T-helper 2 cell treated with Interferon-gamma antibody and Interleukin-4, amounts not matched to agents 5 μg/mL and 100 μg/mL, for 36 hours (primary cell): ENCODE data around the gene NFKBIE.

Experiments used
- DNase-seq: peaks from one replicate; pipeline ENCODE4 v3.0.0; 2021; ENCODE audit warnings: low spot score
- H3K27ac Mint-ChIP-seq: one replicate; pipeline ENCODE4 v1.8.0; 2021; ENCODE audit warnings: mild to moderate bottlenecking, mixed read lengths
- H3K27me3 Mint-ChIP-seq: one replicate; pipeline ENCODE4 v1.8.0; 2021; ENCODE audit warnings: low read depth, mixed read lengths
- H3K36me3 Mint-ChIP-seq: one replicate; pipeline ENCODE4 v1.8.0; 2021; ENCODE audit warnings: low read depth, mixed read lengths
- H3K4me1 Mint-ChIP-seq: one replicate; pipeline ENCODE4 v1.8.0; 2021; ENCODE audit warnings: low read depth, mixed read lengths
- H3K4me3 Mint-ChIP-seq: one replicate; pipeline ENCODE4 v1.8.0; 2022; ENCODE audit warnings: mild to moderate bottlenecking, moderate library complexity, mixed read lengths
- H3K9me3 Mint-ChIP-seq: one replicate; pipeline ENCODE4 v1.8.0; 2021; ENCODE audit warnings: mixed read lengths

The NFKBIE gene

GRCh38 chr6:44271914-44272313 lies 6.6 kb upstream of the NFKBIE start:
- H3K4me1 Mint-ChIP-seq = peaks cover 6% of the 10 kb centered on the region
- no peak overlapping the region for H3K4me3 Mint-ChIP-seq
- no peak for DNase-seq
- H3K9me3 Mint-ChIP-seq = no peaks in the 10 kb centered on the region
- no peak overlapping the region for H3K27ac Mint-ChIP-seq
- H3K36me3 Mint-ChIP-seq = no peaks in the 10 kb centered on the region
- H3K27me3 Mint-ChIP-seq = peaks cover 61% of the 10 kb centered on the region

DNA sequence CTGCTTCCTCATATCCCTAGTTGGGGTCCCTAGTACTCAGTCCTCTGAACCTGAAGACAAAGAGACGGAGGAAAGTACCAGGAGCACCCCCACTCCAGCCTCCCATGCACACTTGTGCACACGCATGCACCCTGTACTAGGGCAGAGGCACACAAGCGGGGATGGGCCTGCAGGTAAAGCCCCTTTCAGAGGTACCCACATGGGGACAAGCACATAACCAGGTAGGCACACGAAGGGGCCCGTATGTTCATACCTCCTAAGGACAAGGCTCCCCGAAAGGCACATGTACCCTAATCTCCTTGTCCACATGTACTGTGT lies 6.0 kb upstream of the NFKBIE start:
- peaks cover 57% of the 10 kb centered on the region for H3K27me3 Mint-ChIP-seq
- no peak overlapping the region for H3K27ac Mint-ChIP-seq

GRCh38 chr6:44270526-44271405 lies 5.4 kb upstream of the NFKBIE start:
- Mint-ChIP-seq H3K27ac (no peak overlapping the region), H3K9me3 (no peaks in the 10 kb centered on the region), H3K27me3 (peaks cover 57% of the 10 kb centered on the region), H3K4me1 (peaks cover 15% of the 10 kb centered on the region), H3K36me3 (no peaks in the 10 kb centered on the region), H3K4me3 (peak overlapping the region; percentile 49)
- DNase-seq = no peak

More for the DNA sequence above, 6.0 kb upstream of the NFKBIE start:
- Mint-ChIP-seq H3K4me3 (peak overlapping the region; percentile 49), H3K36me3 (no peaks in the 10 kb centered on the region), H3K9me3 (no peaks in the 10 kb centered on the region), H3K4me1 (peaks cover 11% of the 10 kb centered on the region)
- DNase-seq = no peak

DNA sequence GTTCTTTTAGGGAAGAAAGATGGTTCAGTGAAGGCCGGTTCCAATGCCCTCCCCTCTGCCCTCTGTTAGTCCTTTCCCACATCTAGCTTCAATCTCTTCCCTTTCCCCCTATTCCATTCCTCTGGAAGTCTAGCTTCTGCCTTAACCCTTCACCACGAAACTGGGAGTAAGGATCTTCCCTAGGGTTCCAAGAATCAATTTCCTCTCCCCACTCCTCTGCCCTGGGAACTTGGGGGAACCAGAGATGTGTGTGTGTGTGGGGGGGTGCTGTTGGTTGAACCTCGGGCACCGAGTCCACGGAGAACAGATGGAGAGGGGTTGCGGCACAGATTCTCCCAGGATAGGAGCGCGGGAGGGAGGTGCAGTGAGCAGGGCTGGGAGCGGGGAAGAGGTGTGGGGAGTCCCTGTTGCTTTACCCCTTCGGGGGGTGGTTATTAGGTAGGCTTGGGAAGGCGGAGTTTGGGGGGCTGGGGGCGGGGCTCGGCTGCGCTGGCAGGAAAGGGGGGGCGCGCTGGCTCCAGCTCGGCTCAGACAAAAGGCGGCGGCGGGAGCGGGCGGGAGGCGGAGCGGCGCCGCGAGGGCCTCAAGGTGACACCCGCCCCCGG lies 4.7 kb upstream of the NFKBIE start, which contains the start of gene TMEM151B:
TSS of gene TMEM151B (plus strand) at position 530 of the 605 bp plus-strand sequence. CDS start 293 bp downstream, outside the sequence.
- Mint-ChIP-seq H3K27ac (no peak within 1 kb of the TSS), H3K4me1 (peaks cover 17% of the 10 kb centered on the region), H3K9me3 (no peaks in the 10 kb centered on the region), H3K4me3 (peak within 1 kb of the TSS; percentile 49), H3K36me3 (no peaks in the 10 kb centered on the region), H3K27me3 (peaks cover 56% of the 10 kb centered on the region)
- DNase-seq = no peak

GRCh38 chr6:44269178-44269920 lies 4.0 kb upstream of the NFKBIE start:
- H3K36me3 Mint-ChIP-seq = no peaks in the 10 kb centered on the region
- H3K4me1 Mint-ChIP-seq = peaks cover 15% of the 10 kb centered on the region
- H3K4me3 Mint-ChIP-seq = peak overlapping the region; percentile 44
- DNase-seq = no peak
- H3K27me3 Mint-ChIP-seq = peaks cover 49% of the 10 kb centered on the region
- no peak overlapping the region for H3K27ac Mint-ChIP-seq
- H3K9me3 Mint-ChIP-seq = no peaks in the 10 kb centered on the region

DNA sequence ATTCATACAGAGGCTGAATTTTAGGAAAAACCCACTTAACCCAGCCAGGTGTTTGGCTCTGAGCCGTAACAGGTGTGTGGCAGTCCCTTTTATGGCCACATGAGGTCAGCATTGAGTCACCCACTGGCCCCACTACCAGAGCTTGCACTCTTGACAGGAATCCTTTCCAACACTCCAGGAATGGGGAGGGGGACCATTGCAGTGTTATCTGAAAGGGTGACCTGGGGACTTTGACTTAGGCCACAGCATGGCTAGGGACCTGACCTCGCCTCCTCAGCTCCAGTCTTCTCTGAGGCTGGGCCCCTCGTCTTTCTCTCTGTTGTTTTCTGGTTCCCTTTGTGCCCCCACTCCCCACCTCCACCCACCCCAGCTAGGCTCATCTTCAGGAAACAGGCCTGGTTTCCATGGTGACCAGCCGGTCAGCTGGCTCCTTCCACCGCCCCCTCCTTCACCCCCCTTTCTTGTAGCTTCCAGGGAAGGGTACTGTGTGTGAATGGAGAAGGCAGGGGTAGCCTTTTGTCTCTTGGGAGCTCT lies 2.8 kb upstream of the NFKBIE start:
- Mint-ChIP-seq H3K27me3 (peaks cover 41% of the 10 kb centered on the region), H3K4me3 (no peak overlapping the region), H3K27ac (no peak overlapping the region)

DNA sequence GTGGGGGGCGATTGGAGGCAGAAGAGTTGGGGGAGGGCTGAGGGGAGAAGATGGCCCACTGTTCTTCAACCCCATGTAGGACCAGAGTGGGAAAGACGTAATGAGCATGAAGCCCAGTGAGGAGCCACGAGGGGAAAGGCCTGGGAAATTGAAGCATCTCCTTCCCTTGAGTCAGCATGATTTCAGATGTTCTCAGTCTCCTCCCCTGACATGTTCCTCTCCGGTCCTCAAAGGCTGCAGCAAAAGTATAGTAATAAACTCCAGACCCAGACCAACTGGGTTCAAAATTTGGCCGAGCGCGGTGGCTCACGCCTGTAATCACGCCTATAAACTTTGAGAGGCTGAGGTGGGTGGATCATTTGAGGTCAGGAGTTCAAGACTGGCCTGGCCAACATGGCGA lies 1.9 kb upstream of the NFKBIE start:
- H3K4me3 Mint-ChIP-seq = no peak overlapping the region

More for the DNA sequence above, 2.8 kb upstream of the NFKBIE start:
- DNase-seq = peak; percentile 46
- peaks cover 27% of the 10 kb centered on the region for H3K4me1 Mint-ChIP-seq
- H3K36me3 Mint-ChIP-seq = peaks cover 7% of the 10 kb centered on the region
- no peaks in the 10 kb centered on the region for H3K9me3 Mint-ChIP-seq

GRCh38 chr6:44266347-44266746 lies 996 bp upstream of the NFKBIE start:
- no peaks in the 10 kb centered on the region for H3K9me3 Mint-ChIP-seq
- H3K4me1 Mint-ChIP-seq = peaks cover 39% of the 10 kb centered on the region
- H3K4me3 Mint-ChIP-seq = peak overlapping the region; percentile 87
- no peak for DNase-seq
- H3K27ac Mint-ChIP-seq = peak overlapping the region; percentile 68
- peaks cover 23% of the 10 kb centered on the region for H3K27me3 Mint-ChIP-seq
- peaks cover 16% of the 10 kb centered on the region for H3K36me3 Mint-ChIP-seq

More for the DNA sequence above, 1.9 kb upstream of the NFKBIE start:
- peaks cover 32% of the 10 kb centered on the region for H3K27me3 Mint-ChIP-seq
- peaks cover 16% of the 10 kb centered on the region for H3K36me3 Mint-ChIP-seq
- H3K4me1 Mint-ChIP-seq = peaks cover 35% of the 10 kb centered on the region
- DNase-seq = no peak
- H3K9me3 Mint-ChIP-seq = no peaks in the 10 kb centered on the region
- H3K27ac Mint-ChIP-seq = no peak overlapping the region

GRCh38 chr6:44265722-44266233 lies 427 bp upstream of the NFKBIE start:
- Mint-ChIP-seq H3K4me3 (peak overlapping the region; percentile 87), H3K36me3 (peaks cover 21% of the 10 kb centered on the region), H3K27ac (peak overlapping the region; percentile 93), H3K4me1 (peaks cover 42% of the 10 kb centered on the region), H3K27me3 (peaks cover 18% of the 10 kb centered on the region), H3K9me3 (no peaks in the 10 kb centered on the region)
- no peak for DNase-seq

GRCh38 chr6:44264154-44265006 lies 971 bp downstream of the NFKBIE start:
- Mint-ChIP-seq H3K4me1 (peaks cover 40% of the 10 kb centered on the region), H3K36me3 (peaks cover 27% of the 10 kb centered on the region), H3K27me3 (peaks cover 10% of the 10 kb centered on the region), H3K4me3 (peak overlapping the region; percentile 97), H3K9me3 (no peaks in the 10 kb centered on the region), H3K27ac (peak overlapping the region; percentile 93)
- DNase-seq = no peak

DNA sequence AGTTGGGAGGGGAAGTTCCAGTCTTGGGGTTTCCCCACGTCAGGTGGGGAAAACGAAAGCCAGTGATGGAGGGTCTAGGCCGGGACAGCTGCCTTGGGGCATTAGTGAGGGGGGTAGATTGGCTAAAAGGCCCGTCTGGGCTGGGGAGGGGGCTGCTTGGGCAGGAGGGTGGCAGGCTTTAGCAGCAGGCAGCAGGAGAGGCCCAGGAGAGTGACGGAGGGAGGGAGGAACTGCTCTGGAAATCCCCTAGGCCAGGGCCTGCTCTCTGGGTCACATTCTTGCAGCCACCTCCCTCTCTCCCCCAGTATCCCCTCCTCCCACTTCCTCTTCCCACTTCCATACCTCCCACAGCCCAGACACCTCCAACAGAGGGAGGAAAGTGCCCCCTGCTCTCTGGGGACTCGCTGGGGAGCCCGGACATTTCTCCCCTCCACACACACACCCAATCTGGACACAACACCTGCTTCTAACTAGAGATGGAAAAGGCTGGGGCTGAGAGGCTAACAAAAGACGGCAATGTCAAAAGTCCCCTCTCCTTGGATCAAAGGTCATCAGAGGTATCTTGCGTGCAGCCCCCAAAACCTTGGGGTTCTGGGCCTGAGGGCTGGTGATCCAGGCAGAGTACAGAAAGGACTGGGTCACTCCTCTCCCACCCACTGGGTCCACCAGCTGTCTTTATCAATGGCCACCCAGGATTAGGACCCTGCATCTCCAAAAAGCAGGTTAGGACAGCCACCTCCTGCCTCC lies 1.8 kb downstream of the NFKBIE start:
- Mint-ChIP-seq H3K4me3 (peak overlapping the region; percentile 97), H3K4me1 (peaks cover 40% of the 10 kb centered on the region), H3K36me3 (peaks cover 33% of the 10 kb centered on the region), H3K27me3 (peaks cover 2% of the 10 kb centered on the region), H3K27ac (peak overlapping the region; percentile 93), H3K9me3 (no peaks in the 10 kb centered on the region)
- DNase-seq = peak; percentile 49

DNA sequence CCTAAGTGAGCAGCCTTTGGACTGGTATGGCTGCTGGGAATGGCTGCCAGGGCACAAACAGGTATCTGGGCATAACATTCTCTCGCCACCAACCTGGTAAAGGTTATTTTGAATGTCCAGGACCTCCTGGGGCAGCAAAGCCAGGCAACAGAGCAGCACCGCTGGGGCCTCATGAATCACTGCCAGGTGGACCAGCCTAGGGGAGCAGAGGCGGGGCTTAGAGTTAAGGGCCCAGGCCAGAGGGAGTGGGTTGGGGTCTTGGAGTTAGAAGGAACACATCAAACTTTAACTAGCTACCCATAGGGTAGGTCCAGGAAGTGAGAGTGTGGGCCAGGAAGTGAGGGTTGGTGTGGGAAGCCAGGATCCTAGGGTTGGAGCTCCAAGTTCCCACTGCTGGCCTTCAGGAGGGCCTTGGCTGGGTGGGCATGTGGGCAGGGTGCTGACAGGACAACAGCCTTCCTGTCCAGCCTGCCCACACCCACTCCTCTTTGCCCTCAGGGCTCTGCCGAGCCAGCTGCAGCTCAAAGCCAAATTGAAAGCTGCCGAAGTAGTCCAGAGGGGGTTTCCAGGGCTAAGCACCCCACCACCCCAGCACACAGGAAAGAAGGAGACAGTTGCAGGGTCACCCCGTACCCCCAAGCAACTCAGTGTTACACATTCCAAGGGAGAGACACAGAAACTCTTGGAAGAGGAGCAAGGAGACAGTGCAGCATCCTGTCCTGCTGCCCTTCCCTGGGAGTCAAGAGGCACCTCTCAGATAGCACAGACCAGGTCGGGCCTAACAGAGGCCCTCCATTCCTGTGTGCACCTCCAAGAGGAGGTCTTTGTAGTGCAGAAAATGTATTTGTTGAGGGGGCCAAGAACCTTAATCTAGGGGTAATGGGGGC lies 2.6 kb downstream of the NFKBIE start:
- H3K9me3 Mint-ChIP-seq = no peaks in the 10 kb centered on the region
- H3K27me3 Mint-ChIP-seq = no peaks in the 10 kb centered on the region
- peaks cover 47% of the 10 kb centered on the region for H3K4me1 Mint-ChIP-seq
- H3K36me3 Mint-ChIP-seq = peaks cover 39% of the 10 kb centered on the region
- DNase-seq = no peak
- H3K4me3 Mint-ChIP-seq = peak overlapping the region; percentile 97
- H3K27ac Mint-ChIP-seq = peak overlapping the region; percentile 93
